Measurements from ENCODE around the gene SRRM4. TPM values are rescaled to one million over a fixed set of nuclear protein-coding genes. Genes with fewer than 3 reads are reported as not detected.

Gene SRRM4
- total and polyA plus RNA-seq, 2 donors (not counting 1 experiment from before 2014, with no cell fraction given) = not detected

GRCh38 chr12:119171691-119172425 is 190.5 kb downstream of the SRRM4 start:
- Histone ChIP-seq H3K9ac (ENCODE audit: insufficient read depth, low read length) (no peak overlapping the region), H3K27ac (ENCODE audit: insufficient read depth, low read length) (no peak overlapping the region), H3K36me3 (ENCODE audit: control insufficient read depth, insufficient read depth, low read length) (no peaks in the 10 kb centered on the region), H2AFZ (ENCODE audit: low read length) (no peak overlapping the region), H3K4me3 (replicated peaks in 1 of 4; ENCODE audit: control extremely low read depth in 1 of 4, insufficient read depth in 1 of 4, low read depth in 3 of 4, low read length in 4 of 4) (no peak overlapping the region), H3K79me2 (ENCODE audit: control insufficient read depth, insufficient read depth, low read length) (no peaks in the 10 kb centered on the region), H4K20me1 (ENCODE audit: control insufficient read depth, extremely low read depth, insufficient read depth, low read length) (no peaks in the 10 kb centered on the region), H3K9me3 (ENCODE audit: control insufficient read depth, insufficient read depth, low read depth, low read length) (no peaks in the 10 kb centered on the region), H3K4me2 (ENCODE audit: extremely low read depth, insufficient read depth, low read length) (no peak overlapping the region), H3K27me3 (ENCODE audit: control insufficient read depth, insufficient read depth, low read length) (peaks cover 5% of the 10 kb centered on the region), H3K4me1 (ENCODE audit: control insufficient read depth, extremely low read depth, insufficient read depth, low read length) (peaks cover 7% of the 10 kb centered on the region)
- TF ChIP-seq CTCF (conservative IDR thresholded peaks at IDR 0.05 in 1 of 2, IDR thresholded peaks at IDR 0.05 in 1 of 2; ENCODE audit: low read depth in 1 of 2, low read length in 2 of 2) (no peak), EZH2 (IDR thresholded peaks at IDR 0.05; ENCODE audit: low read length, missing control alignments) (no peak)
- no peak for DNase-seq (ENCODE audit: low read depth in 2 of 2)

- peaks cover 2% of the 10 kb centered on the region for H3K79me2 ChIP-seq (ENCODE audit: control insufficient read depth, insufficient read depth, low read length)
- no peaks in the 10 kb centered on the region for H4K20me1 ChIP-seq (ENCODE audit: control insufficient read depth, extremely low read depth, insufficient read depth, low read length)
- no peak overlapping the region for H3K9ac ChIP-seq (ENCODE audit: insufficient read depth, low read length)
- H2AFZ ChIP-seq (ENCODE audit: low read length) = no peak overlapping the region
- H3K4me1 ChIP-seq (ENCODE audit: control insufficient read depth, extremely low read depth, insufficient read depth, low read length) = peaks cover 11% of the 10 kb centered on the region
- no peaks in the 10 kb centered on the region for H3K9me3 ChIP-seq (ENCODE audit: control insufficient read depth, insufficient read depth, low read depth, low read length)
- TF ChIP-seq EZH2 (IDR thresholded peaks at IDR 0.05; ENCODE audit: low read length, missing control alignments) = no peak
- no peak for TF ChIP-seq CTCF (conservative IDR thresholded peaks at IDR 0.05 in 1 of 2, IDR thresholded peaks at IDR 0.05 in 1 of 2; ENCODE audit: low read depth in 1 of 2, low read length in 2 of 2)
- no peak overlapping the region for H3K27ac ChIP-seq (ENCODE audit: insufficient read depth, low read length)
- no peak overlapping the region for H3K4me3 ChIP-seq (replicated peaks in 1 of 4; ENCODE audit: control extremely low read depth in 1 of 4, insufficient read depth in 1 of 4, low read depth in 3 of 4, low read length in 4 of 4)
- H3K27me3 ChIP-seq (ENCODE audit: control insufficient read depth, insufficient read depth, low read length) = peaks cover 5% of the 10 kb centered on the region
- H3K36me3 ChIP-seq (ENCODE audit: control insufficient read depth, insufficient read depth, low read length) = no peaks in the 10 kb centered on the region
- DNase-seq (ENCODE audit: low read depth in 2 of 2) = no peak
- H3K4me2 ChIP-seq (ENCODE audit: extremely low read depth, insufficient read depth, low read length) = no peak overlapping the region
These were observed 193.7 kb downstream of the SRRM4 start for GRCh38 chr12:119175081-119175480.

- Histone ChIP-seq H3K4me3 (replicated peaks in 1 of 4; ENCODE audit: control extremely low read depth in 1 of 4, insufficient read depth in 1 of 4, low read depth in 3 of 4, low read length in 4 of 4) (peak overlapping the region in 2 of 4 experiments; percentile 15 to 55), H3K9me3 (ENCODE audit: control insufficient read depth, insufficient read depth, low read depth, low read length) (no peaks in the 10 kb centered on the region), H3K36me3 (ENCODE audit: control insufficient read depth, insufficient read depth, low read length) (no peaks in the 10 kb centered on the region), H3K79me2 (ENCODE audit: control insufficient read depth, insufficient read depth, low read length) (peaks cover 3% of the 10 kb centered on the region), H3K9ac (ENCODE audit: insufficient read depth, low read length) (no peak overlapping the region), H2AFZ (ENCODE audit: low read length) (peak overlapping the region; percentile 77), H4K20me1 (ENCODE audit: control insufficient read depth, extremely low read depth, insufficient read depth, low read length) (no peaks in the 10 kb centered on the region), H3K27ac (ENCODE audit: insufficient read depth, low read length) (peak overlapping the region; percentile 33), H3K27me3 (ENCODE audit: control insufficient read depth, insufficient read depth, low read length) (peaks cover 5% of the 10 kb centered on the region), H3K4me2 (ENCODE audit: extremely low read depth, insufficient read depth, low read length) (peak overlapping the region; percentile 67), H3K4me1 (ENCODE audit: control insufficient read depth, extremely low read depth, insufficient read depth, low read length) (peaks cover 17% of the 10 kb centered on the region)
- TF ChIP-seq CTCF (conservative IDR thresholded peaks at IDR 0.05 in 1 of 2, IDR thresholded peaks at IDR 0.05 in 1 of 2; ENCODE audit: low read depth in 1 of 2, low read length in 2 of 2) = no peak
- no peak for TF ChIP-seq EZH2 (IDR thresholded peaks at IDR 0.05; ENCODE audit: low read length, missing control alignments)
- peak; percentile 94 to 95 for DNase-seq (ENCODE audit: low read depth in 2 of 2)
These were observed 195.1 kb downstream of the SRRM4 start for GRCh38 chr12:119176267-119177055.
